ENCODE results near the gene MAP3K5.
A peak's percentile ranks its signal among the peaks of the same experiment; 100 is the strongest.

MAP3K5 gene

DNA sequence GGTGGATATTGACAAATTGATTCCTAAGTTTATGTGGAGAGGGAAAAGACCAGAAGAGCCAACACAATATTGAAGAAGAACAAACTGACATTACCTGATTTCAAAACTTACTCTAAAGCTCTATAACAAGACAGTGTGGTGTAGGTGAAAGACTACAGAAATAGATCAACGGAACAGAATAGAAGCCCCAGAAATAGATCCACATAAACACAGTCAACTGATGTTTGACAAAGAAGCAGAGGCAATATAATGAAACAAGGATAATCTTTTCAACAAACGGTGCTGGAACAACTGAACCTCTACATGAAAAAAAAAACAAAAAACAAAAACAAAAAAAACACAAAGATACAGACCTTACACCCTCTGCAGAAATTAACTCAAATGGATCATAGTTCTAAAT is 50.2 kb downstream of the MAP3K5 start:
- no peak for DNase-seq

- no peak for DNase-seq
Observed at GRCh38 chr6:136740050-136740974, 52.0 kb downstream of the MAP3K5 start.

GRCh38 chr6:136739501-136739900 is 52.8 kb downstream of the MAP3K5 start:
- DNase-seq = no peak

DNA sequence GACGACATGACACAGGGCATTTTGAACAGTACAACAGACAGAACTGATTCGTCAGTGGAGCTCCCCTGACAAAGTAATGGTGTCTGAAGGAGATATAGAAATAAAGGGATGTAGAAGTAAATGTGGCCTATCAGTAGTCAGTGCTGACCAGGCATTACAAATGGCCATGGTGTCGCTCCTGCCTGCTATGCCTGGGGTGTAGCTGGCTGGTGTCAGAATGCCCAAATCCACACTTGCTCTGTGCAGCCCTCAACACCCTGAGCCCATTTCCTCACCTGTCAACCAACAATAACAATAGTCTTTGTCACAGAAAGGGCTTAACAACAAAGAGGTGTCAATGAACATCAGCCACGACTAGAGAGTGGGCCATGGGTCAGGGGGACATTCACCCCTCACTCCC is 53.2 kb downstream of the MAP3K5 start:
- DNase-seq = no peak

GRCh38 chr6:136738692-136739057 is 53.6 kb downstream of the MAP3K5 start:
- DNase-seq = no peak

GRCh38 chr6:136737871-136738691 is 54.2 kb downstream of the MAP3K5 start:
- peak; percentile 39 for DNase-seq

DNA sequence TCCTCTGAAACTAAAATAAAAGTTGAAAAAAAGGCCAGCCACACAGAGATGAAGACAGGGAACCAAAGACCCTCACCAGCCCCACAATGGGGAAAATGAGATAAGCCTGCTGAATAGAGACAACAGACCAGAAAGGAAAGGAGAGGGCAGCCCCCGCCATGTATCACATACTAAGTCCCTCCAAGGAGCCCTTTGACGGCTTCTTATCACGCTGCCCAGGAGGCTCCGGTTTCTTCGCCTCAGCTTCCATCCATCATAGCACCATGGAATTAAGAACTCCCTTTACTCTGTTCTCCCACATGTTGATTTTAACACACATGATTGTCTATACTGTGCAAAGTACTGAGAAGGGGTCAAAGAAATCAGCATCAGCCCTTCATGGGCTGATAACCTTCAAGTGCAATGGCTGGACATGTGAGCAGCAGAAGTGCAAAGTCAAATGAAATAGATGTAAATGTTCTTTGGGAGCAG is 54.9 kb downstream of the MAP3K5 start:
- no peak for DNase-seq

GRCh38 chr6:136736281-136736960 is 55.9 kb downstream of the MAP3K5 start:
- DNase-seq = no peak

DNA sequence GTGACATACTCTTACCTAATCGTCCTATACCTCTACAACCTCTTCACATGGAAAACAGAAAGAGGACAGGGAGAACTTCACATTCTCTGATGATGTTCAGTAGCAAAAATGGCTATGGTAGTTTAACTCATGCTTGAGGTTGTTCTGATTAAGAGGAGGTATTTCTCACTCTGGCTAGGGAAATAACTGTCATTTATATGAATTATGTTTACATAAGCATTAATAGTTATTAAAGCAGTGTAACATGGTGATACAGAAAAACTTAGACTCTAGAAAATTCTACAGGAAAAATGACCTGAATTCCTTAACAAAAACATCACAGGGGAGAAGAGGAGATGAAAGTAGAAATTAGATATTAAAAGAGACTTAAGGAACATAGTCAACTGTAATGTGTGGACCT is 57.3 kb downstream of the MAP3K5 start:
- DNase-seq = no peak

- DNase-seq = no peak
Observed at GRCh38 chr6:136732889-136733288, 59.4 kb downstream of the MAP3K5 start.

GRCh38 chr6:136729832-136730231 is 62.4 kb downstream of the MAP3K5 start:
- DNase-seq = no peak

GRCh38 chr6:136728976-136729515 is 63.2 kb downstream of the MAP3K5 start:
- DNase-seq = no peak

- DNase-seq = no peak
Observed at GRCh38 chr6:136728033-136728939, 64.0 kb downstream of the MAP3K5 start.

DNA sequence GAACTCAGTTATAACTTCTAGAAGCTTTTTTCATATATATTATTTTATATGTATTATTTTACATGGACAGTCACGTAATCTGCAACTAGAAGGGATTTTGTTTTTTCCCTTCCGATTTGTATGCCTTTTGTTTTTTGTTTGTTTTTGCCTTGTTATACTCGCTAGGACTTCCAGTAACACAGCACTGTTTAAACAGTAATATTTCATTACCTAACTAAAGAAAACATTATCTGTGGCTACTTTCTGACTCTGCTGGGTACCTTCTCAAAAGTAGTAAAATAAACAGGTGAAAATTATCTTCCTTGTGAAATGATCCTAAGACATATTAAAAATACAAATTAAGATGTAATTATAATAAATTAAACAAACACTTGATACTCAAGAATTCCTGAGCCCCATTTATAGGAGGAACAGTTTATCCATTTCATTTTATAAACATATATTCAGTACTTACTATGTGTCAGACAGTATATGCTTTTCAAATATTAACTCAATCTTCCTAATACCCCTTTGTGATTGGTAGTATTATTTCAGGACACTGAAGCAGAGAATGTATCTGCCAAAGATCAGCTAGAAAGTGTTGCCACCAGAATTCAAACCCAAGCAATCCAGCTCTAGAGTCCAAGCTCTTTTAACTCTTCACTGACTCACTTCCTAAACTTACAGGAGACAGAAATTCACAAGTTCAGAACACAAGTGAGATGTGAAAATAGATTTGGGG is 65.3 kb downstream of the MAP3K5 start:
- DNase-seq = no peak

GRCh38 chr6:136725124-136725523 is 67.2 kb downstream of the MAP3K5 start:
- DNase-seq = no peak

DNA sequence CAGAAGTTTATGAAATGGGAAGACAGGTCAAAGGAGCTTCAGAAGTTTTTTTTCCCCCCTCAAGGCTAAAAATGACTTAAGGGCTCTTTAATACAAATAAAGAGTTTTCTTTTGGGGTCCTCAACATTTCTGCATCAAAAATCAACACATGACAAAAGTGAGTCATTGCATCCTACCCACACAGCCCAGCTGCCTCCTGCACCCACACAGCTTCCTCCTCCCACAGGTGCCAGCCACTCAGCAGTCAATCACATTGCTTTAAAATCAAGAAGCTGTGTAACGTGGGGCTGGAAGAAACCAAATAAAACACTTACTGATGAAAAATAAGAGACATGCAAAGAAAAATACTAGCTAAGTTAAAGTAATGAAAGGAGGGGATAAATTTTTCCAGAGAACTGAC is 68.5 kb downstream of the MAP3K5 start:
- no peak for DNase-seq

DNA sequence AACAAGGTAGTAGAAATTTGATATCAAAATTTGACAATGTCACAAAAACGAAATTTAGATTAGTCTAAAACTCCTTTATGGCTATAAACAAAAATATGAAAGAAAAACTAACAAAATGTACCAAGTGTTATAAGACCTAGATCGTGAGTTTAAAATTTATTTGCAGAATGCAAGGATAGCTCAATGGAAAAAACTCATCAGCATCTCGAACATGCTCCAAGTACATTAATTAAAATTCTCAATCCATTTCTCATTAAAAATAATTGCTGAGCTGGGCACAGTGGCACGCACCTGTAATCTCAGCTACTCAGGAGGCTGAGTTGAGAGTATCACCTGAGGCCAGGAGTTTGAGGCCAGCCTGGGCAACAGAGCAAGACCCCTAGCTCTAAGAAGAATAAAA is 70.8 kb downstream of the MAP3K5 start:
- DNase-seq = no peak

DNA sequence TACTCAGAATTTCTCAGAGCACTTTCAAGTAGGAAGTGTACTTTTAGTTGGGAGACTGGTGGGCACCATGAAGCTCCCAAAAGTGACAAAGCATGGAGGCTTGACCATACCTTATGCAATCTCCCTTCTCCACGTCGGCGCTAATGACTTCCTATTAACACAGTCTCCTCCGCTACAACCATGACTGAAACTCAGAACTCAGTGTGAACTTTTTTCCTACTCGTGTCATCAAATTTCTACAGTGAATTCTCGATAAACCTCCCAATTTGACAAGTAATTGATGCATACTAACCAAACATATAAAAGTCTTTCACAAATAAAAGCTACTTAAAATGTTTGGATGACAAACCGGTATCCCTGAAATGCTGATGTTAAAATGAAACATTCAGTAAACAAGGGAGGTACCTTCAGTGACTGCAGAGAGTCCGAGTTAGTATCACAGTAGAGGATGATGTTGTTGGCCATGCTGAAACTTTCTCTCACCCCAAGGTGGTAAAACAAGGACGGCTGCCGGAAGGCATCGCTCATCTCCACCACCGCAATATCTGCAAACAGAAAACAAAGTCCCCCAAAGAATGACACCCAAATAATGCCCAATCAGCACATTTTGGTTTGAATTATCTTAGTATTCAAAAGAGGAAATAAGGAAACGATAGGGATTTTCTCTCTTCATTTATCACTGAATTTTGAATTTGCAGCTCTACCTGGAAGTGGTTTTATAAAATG is 72.1 kb downstream of the MAP3K5 start:
- no peak for DNase-seq

DNA sequence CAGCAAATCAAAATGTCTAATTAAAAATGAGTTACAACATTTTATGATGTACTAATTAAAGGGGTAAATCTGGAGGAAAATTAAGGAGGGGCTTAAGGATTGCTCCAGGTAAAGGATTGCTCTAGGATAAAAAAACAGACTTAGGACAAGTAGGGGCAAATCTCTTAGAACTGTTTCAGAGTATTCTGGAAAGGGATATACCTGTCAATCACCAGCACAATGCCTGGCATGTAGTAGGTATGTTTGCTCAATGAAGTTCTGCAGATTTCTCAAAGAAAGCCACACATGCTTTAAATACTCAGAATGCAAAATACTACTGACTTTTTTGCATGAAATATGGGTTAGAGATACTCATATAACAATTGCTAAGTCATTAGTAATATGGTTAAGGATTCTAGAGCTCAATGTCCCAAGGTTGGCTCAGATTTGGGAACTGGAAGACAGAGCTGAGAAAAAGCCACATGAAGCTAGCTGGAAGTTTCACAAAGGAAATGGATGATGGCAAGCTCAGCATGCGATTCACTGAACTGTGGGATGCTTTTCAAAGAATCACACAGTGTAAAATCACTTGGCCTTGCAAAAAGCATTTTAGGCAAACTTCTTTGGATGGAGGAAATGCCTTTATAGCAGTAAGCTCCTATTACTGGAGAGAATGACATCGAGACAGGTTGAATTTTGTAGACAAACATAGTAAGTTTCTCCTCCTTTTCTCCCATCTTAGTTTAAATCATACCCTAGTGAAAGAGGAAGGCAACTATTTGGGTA is 72.8 kb downstream of the MAP3K5 start:
- no peak for DNase-seq

DNA sequence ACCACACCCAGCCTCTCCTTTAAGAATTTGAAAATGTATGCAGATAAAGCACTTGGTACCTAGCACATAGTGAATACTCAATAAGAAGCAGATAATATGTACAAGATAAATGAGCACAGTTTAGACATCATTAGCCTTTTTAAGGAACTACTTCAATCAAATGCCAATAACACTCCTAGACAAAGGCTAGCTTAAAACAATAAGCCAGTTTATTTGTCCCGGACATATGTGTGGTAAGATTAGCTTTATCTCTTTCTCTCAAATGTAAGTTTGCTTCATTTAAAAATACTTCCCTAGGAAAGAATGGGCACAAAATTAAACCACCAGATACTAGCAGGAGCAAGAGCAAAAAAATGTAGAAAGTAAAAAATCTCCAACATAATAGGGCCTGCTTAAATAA is 73.8 kb downstream of the MAP3K5 start:
- DNase-seq = no peak

Data from right hindlimb (tissue), 1 donor.